Stimulated activated CD4-positive, alpha-beta T cell treated with anti-CD3 and anti-CD28 coated beads, TNF-alpha, amount 100 ng/mL, for 4 hours (primary cell): ENCODE measurements around the gene EDN2.

Experiments used
- DNase-seq, 3 experiments: peaks; one replicate each; pipeline ENCODE4 v3.0.0-alpha.2; 2020; ENCODE audit warnings: low read depth in 3 of 3

Gene EDN2

DNA sequence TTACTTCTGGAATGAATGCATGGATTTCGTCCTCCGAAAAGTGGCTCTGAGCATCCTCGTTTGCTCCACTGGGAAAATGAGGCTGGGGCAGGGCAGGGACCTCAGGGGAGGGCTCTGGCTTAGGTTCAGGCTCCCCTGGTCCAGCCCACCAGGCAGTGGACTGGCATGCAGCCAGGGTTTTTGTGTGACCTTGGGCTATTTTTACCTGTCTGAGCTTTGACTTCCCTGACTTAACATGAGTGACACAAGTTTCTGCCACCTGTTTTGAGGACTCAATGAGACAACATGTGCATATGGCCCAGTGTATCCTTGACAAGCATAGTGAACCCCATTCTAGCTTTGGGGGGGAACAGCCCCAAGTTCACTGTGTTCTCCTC lies 32.6 kb upstream of the EDN2 start:
- DNase-seq, result no peak

DNA sequence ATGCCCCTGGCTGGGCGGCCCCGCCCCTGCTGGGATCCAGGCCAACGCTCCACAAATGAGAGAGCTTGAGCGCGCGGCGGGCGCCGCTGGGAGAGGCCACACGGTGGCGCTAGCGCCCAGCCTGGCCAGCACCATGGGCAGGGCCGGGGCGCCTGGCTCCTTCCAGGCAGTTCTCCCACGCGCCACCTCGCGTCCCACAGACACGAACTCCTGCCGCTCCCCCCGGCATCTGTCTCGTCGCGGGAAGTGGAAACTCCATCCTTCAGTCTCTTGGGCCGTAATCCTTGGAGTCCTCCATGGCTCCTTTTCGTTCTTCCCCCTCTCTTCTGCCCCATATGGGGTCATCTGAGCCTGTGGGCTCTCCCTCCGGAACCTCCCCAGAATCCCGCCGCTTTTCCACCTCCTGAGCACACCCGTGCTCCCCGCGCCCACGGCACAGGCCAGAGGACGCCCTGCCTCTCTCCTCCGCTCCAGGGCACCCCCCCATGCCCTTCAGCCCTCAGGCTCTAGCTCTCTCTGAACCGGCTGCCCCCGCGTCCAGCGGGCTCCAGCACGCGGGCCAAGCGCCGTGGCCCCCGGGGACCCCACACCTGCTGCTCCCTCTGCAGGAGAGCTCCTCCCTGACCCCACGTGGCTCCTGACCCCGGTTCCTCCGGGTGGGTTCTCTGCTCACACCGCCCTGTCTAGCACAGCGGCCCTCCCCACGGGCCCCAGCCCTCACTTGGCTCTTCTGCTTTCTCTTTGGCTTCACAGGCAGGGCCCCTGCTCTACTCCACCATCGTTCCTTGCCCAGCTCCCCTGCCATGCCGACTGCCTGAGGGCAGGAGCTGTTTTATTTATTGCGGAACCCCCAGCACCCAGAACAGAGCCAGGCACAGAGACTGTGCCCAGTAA lies 31.9 kb upstream of the EDN2 start:
- peak; percentile 21 to 39 (median 37) for DNase-seq

DNA sequence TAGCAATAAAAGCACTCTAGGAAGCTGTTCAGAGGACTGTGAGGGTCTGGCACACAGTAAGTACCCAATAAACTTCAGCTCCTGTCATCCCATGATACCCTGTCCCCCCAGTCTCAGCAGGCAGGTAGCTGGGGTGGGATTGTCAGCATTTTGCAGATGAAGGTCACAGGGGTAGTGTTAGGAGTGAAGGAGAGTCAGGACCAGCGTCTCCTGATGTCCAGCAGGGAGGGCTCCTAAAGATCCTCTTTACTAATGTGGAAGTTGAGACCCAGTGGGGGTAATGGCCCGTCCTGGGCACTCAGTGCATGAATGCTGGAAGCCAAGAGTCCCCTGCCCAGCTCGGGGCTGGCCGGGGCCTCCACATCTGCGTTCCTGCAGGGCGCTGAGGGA lies 31.3 kb upstream of the EDN2 start:
- DNase-seq, result no peak

DNA sequence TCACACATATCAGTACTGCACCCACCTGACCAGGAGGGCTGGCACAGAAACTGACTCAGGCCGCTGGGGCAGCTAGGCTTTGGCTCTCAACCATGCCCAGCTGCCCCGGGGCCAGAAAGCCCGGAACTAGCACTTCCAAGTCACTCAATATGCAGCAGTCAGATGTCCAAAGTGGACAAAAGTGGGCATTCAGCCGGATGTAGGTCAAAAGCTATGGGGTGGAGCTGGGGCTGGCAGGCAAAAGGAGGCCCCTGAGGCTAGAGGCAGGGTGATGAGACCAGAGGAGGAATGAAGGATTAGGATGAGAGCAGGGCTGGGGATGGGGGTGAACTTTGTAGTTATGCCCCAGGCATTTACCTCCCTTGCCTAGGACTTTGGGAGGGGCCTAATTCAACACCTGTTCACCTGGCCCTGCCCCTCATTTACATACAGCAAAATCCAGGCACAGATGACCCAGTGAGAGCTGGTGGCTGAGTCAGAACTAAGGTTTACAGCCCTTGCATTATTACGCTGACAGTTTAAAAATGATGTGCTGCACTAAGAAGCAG lies 30.7 kb upstream of the EDN2 start:
- DNase-seq, result no peak

DNA sequence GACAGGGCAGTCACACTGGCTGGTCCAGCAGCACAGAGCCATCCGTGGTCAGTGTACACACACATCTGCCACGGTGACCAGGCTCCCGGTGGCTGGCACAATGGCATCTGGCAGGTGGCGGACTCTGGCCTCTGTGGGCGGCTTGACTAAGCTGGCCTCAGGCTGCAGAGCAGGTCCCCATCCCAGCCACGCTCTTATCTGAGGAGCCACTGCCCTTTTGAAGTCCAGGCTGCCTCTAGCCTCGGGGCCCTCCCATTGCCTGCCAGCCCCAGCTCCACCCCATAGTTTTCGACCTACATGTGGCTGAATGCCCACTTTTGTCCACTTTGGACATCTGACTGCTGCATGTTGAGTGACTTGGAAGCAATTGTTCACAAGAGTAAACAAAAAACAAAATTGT lies 29.9 kb upstream of the EDN2 start:
- DNase-seq, result no peak

DNA sequence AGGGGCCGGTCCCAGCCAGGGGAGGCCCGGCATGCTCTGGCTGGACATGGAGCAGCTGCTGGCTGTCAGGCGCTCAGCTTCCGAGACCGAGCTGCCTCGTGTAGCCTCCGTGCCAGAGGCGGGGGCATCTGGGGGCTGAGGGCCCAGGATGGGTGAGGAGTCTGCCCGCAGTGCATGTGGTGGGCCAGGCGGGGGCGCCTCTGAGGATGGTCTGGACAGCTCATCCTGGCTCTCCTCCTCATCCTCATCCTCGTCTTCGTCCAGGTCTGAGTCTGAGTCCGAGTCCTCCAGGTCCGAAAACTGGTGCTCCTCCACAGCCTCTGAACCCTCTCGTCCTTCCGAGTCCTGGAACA lies 28.9 kb upstream of the EDN2 start:
- no peak for DNase-seq

DNA sequence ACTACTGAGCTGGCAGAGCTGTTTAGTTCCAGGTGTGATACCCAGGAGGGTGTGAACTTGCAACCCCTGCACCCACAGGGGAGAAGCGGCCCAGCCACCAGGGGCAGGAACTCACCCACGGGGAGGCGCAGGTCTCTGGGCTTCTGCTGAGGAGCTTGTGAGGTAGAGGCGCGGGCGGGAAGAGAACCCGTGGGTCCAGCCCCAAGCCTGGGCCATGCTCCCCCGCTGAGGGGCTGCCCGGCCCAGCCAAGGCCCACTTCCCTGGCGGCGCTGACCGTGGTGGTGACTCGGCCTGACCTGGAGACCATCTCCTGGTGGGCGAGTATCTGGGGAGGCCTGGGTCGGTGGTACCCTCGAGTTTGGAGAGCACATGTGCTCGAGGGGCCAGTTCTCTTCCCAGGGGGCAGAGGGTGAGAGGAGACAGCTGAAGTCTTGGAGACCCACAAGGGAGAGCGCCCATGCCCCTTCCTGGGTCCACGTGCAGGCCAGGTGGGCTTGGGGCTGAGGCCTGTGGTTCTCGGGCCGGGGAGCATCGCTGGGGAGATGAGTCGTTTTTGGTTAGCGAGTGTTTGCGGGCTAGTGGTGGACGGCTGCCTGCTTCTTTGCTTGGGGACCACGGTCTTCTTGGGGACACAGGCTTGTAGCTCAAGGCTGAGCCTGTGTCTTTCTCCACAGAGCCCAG lies 28.4 kb upstream of the EDN2 start:
- no peak for DNase-seq

DNA sequence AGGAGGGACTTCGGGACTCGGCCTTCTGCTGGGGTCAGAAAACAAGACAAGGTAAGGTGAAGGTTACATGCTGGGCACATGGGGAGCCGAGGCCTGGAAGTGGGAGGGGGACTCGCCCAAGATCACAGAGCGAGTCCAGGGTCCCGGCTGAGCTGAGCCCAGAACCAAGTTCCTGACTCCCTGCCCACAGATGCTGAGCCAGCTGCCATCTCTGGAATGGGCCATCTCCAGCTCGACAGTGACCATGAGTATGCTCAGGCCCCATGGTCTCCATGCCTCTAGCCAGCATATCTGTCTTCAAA lies 26.7 kb upstream of the EDN2 start:
- no peak for DNase-seq

DNA sequence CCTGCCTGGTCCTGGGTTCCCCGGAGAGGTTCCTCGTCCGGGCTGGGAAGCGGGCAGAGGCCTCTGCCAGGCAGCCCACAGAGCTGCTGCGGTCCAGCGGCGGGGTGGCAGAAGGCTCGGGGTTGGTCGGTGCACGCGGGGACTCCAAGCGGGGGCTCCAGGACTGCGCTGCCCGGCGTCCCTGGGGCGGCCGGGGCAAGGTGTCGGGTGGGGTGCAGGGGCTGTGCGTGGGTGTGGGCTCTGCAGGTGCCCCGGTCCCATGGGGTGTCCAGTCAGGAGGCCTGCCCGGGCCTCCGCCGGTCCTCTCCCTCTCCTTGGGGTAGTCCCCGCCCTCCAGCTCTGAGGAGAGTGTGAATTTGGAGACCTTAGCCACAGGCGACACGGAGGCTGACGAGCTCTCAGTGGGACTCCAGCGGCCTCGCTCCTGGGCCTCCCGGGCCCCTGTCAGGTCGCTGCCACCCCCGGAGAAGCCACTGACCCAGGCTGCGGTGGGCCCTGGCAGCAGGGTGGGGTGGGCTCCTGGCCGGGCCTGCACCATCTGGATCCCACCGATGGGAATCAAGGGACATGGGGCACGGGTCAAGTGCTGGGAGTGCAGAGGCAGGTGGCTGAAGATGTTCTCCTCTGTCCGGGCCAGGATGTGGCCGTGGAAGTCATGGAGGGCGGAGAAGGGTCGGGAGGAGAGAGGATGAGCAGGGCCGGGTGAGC lies 26.2 kb upstream of the EDN2 start:
- no peak for DNase-seq

DNA sequence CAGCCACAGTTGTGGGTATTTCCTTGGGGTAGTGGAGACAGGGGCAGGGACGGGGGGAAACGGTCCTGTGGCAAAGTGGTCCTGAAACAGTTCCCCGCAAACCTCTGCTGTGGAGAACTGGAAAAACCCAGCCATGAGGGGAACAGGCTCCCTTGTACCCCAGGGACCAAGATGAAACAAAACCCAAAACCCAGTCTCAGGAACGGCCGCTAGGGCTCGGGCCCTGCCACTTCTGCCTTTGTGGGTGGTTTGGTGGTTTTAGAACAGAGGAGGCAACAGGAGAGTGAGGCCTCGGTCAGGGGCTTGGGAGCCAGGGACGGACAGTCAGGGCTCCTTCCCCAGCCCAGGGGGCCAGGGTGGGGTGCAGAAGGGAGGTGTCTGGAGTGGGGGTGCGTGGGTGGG lies 24.8 kb upstream of the EDN2 start:
- no peak for DNase-seq

DNA sequence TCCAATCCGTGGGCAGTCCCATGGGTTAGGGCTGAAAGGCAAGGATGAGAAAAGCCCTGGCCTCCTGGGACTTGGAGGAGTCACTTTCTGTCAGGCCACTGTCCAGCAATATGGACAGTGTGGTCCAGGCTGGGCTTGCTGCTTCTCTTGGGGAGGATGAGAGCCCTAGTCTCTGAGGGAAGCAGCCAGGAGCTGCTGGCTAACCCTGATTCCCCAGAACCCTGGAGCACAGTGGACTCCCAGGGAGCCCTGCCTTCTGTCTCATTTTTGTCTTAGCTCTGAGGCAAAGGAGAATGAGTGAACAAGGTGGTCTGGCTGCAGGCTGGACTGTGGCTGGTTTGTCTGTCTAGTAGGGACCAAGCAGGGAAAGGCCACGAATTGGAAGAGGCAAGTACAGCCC lies 23.8 kb upstream of the EDN2 start:
- DNase-seq, result no peak

DNA sequence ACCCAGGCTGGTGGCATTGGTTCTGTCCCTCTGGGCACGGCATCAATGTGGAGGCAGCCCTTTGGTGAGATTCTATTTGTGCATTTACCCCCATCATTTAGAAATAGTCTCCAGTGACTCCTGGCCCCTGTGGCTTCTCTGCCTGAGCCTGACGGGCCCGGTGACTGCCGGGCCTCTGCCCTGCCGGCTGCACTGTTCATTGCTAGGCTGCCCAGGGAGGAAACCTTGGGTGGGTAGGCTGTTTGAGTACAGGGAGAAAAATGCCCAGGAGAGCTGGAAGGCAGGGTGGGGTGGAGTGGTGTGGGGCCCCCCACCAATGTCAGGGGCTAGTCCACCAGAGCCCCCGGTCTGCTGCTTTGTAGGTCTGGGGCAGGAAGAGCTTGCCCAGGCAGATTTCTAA lies 23.4 kb upstream of the EDN2 start:
- no peak for DNase-seq

DNA sequence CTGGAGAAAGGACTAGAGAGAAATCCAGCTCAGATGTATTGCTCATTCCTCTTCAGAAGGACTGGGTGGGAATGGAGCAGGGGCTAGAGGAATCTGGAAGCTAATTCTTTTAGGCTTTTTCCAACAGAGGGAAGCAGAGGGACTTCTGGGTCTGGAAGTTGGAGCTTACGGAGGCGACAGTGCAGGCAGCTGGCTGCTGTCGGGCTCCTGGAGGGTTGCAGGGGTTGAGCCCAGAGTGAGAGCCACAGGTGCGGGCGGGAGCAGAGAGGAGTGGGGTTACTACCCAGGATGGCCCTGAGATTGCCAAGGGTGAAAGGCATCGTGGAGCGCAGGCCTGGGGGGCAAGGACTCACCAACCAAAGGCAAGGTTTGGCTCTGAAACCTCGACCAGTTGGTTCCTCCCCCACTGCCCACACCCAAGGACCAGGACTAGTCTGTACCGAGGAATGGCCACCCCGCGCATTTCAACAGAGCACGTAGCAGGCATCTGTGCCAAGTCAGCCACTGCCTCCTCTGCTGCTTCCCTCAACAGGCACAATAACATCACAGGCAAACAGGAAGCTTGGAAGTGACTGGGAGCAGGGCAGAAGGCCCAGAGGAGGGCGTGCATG lies 22.7 kb upstream of the EDN2 start:
- DNase-seq, result no peak

DNA sequence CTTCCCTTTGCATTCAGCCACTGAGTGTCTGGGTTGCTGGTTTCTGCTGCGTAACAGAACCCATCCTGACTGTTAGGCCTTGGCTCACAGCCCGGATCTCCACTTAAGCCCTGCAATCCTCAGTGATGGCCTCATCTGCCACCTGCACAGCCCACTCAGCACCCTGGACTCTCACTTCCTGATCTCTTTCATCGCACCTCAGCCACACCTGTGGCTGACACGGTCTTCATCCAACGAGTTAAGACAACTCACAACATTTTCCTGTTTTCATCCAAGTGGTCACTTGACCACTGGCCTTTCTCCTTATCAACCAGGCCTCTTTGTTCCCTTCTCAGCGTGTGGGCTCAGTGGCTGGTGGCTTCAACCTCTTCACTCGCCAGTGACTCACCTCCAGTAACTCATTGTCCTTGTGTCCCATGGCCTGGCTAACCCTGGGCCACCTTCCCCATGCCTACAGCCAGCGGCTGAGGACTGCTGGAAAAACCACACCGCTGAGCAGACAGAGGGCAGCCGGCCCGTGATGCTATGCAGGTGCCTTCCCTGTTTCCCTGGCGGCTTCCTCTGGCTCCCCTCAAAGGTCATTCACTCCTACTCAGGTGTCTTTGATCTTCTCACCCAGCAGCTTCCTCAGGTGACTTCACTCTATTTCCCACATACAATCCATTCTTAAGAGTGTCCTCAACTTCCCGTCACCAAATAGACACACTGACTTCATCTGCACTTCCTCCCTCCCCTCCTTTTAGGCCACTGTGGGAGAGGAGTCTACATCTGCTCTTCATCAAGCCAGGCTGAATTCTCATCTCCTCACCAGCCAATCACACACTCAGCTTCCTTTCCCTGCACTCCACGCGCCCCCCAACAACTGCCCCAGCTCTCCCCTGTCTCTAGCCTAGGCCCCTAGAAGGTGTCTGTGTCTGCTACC lies 19.9 kb upstream of the EDN2 start:
- no peak for DNase-seq

DNA sequence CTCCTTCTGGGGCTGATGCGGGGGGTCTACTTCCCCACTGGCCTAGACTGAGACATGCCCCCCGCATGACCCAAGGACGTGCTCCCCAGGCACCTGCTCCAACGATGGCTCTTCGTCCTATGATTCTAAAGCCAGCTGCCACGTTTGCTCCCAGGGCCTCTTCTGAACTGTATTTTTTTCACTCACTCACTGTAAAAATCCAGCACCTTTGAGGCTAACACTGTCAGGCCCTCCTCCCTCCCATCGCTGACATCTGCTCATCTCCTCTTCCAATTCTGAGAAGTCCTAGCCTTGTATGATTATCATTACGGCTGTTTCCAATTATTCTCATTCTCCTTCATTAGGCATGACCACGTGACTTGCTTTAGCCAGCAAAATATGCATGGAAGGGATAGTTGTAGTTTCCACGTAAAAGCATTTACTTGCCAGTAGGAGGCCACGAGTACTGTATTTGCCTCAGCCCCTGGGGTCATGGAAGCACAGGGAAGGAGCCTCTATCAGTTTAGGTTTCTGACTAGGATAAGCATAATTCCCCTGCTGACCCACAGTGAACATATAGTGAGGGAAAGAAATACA lies 19.1 kb upstream of the EDN2 start:
- DNase-seq, result no peak

DNA sequence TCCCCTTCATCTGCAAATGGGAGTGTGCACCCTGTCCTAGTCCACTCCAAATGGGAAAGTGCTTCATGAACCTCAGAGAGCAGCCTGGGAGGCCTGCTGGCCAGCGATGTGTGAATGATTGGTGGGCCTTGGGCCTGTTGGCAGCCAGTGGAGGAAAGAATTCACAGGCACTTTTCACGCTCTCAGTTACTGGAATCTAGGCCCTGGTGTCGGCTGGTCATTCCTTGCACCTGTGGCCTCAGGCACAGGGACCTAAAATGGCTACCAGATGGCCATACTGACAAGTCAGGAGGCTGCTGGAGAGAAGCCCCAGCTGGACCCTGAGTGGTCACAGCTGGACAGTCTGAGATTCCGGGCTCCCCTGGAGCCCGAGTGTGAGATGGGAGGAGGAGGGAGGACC lies 18.4 kb upstream of the EDN2 start:
- no peak for DNase-seq

DNA sequence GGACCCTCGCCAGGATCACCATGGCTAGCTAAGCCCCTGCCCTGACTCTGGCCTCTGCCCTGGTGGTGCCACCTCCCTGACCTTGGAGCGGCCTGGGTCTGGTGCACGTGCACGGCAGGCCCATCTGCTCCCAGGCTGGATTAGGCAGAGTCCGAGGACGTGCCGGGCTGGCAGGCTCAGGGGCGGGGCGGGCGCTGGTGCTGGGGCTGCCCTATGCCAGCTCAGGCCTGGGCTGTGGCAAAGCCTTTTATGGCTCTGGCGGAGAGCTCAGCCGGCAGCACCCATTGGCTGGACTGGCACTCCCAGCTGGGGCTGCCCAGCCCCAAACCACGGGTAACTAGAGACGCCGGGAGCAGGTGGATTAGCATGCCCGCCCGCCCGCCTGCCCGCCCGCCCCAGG lies 17.1 kb upstream of the EDN2 start:
- no peak for DNase-seq

DNA sequence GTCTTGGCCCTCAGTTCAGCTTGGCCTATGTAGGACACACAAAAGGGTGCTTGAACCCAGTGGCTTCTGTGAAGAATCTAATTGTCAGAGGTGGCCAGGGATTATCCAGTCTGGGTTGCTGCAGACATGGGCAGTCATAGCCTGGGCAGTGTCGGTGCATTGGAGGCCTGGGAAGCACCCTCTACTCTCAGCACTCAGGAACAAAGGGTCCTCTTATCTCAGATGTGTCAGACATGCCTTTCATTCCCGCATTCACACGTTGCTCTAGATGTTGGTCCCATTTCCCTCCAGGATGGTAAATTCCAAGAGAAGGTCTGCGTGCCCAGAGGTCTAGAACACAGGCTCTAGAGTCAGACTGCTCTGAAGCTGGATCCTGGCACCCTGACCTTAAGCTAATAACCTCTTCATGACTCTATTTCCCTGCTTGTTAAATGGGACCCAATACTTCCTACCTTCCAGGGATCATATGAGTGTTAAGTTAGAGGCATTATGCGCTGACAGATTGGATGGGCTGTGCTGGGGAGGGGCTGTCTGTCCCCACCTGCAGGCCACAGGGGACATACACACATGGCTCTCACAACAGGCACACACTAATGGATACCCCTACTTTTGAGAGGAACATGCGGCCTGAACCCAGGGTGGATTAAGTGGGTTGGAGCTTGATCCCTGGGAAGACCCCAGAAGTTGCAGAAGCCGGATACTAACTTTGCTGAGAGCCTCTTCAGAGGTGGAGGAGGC lies 16.5 kb upstream of the EDN2 start:
- DNase-seq, result no peak

DNA sequence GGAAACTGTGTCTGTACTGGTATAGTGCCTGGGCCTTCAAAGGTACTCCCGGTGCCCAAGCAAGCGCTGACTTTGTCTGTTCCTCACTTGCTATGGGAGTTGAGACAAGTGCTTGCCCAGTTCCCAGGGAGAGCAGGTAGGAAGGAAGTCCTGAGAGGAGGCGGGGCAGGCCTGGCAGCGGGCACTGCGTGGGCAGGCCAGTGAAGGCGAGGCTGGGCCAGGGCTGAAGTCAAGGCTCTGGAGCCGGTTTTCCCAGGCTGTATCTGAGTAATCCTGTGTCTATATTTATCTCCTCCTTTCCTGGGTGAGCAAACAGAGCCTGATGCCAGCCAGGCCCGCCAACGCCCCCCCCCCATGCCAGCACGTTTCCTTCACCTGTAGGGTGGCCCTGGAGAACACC lies 15.9 kb upstream of the EDN2 start:
- no peak for DNase-seq

DNA sequence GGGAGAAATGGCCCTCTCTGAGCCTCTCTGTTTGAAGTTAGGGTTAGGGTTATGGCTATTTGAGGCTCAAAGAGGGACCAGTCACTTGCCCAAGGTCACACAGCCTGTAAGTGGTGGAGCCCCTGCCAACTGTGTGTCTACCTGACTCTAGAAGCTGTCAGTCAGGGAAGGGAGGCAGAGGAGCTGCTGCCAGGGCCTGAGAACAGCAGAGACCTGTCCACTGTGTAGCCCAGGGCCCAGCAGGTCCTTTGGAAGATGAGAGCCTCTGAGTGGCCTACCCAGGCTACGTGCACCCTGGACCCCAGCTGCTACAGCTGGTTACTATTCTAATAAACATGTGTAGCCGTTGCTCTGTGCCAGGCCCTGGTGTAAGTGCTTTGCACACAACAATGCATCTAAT lies 15.1 kb upstream of the EDN2 start:
- no peak for DNase-seq
